Activated T-helper 2 cell treated with anti-CD3 and anti-CD28 coated beads, Interferon-gamma antibody, Interleukin-2, Interleukin-4, amounts not matched to agents 10 μg/mL and 5 μg/mL and 100 μg/mL, durations not matched to agents 14 hours and 24 hours and 36 hours (primary cell): ENCODE measurements around the gene ADRA2B. TPM values are rescaled to one million over a fixed set of nuclear protein-coding genes. Genes with fewer than 3 reads are reported as not detected.
"Not testable (repeated sequence)": the region's sequence is repeated elsewhere in the genome, so short reads cannot be mapped to it uniquely, and the experiment has no call there.

ENCODE experiments used
- DNase-seq: peaks from one replicate; pipeline ENCODE4 v3.0.0; 2021; ENCODE audit warnings: low spot score
- H3K27ac Mint-ChIP-seq: one replicate; pipeline ENCODE4 v1.8.0; 2021; ENCODE audit warnings: mixed read lengths
- H3K27me3 Mint-ChIP-seq: one replicate; pipeline ENCODE4 v1.8.0; 2021; ENCODE audit warnings: low read depth, mixed read lengths
- H3K36me3 Mint-ChIP-seq: one replicate; pipeline ENCODE4 v1.8.0; 2021; ENCODE audit warnings: low read depth, mixed read lengths
- H3K4me1 Mint-ChIP-seq: one replicate; pipeline ENCODE4 v1.8.0; 2021; ENCODE audit warnings: low read depth, mixed read lengths
- H3K4me3 Mint-ChIP-seq: one replicate; pipeline ENCODE4 v1.8.0; 2021; ENCODE audit warnings: low read depth, mild to moderate bottlenecking, moderate library complexity, mixed read lengths
- H3K9me3 Mint-ChIP-seq: one replicate; pipeline ENCODE4 v1.8.0; 2021; ENCODE audit warnings: mixed read lengths
- intact Hi-C: fragments of 100-400 bp; cut with micrococcal nuclease; formaldehyde crosslinking; loops from one replicate; pipeline ENCODE4 v1.15.1; 2023
- total RNA-seq: library from RNA; stranded (reverse); gene quantifications from 2 replicates; pipeline ENCODE4 v1.2.3, GENCODE V29; 2022

ADRA2B gene
- total RNA-seq, 1 donor from 2014 or later, result 0.21 TPM

- Mint-ChIP-seq H3K27me3 (peaks cover 18% of the 10 kb centered on the region), H3K36me3 (no peaks in the 10 kb centered on the region), H3K27ac (no peak overlapping the region), H3K4me1 (no peaks in the 10 kb centered on the region), H3K4me3 (no peak overlapping the region), H3K9me3 (no peaks in the 10 kb centered on the region)
- intact Hi-C loops, result no loop called here
- no peak for DNase-seq
Observed at GRCh38 chr2:96074156-96074555, 42.2 kb downstream of the ADRA2B start.

GRCh38 chr2:96073170-96073775 lies 43.1 kb downstream of the ADRA2B start:
- H3K4me1 Mint-ChIP-seq, result no peaks in the 10 kb centered on the region
- no peak overlapping the region for H3K27ac Mint-ChIP-seq
- DNase-seq, result no peak
- no peaks in the 10 kb centered on the region for H3K36me3 Mint-ChIP-seq
- peaks cover 14% of the 10 kb centered on the region for H3K27me3 Mint-ChIP-seq
- intact Hi-C loops, result no loop called here
- no peak overlapping the region for H3K4me3 Mint-ChIP-seq
- H3K9me3 Mint-ChIP-seq, result no peaks in the 10 kb centered on the region

- H3K27me3 Mint-ChIP-seq, result peaks cover 11% of the 10 kb centered on the region
- no peaks in the 10 kb centered on the region for H3K4me1 Mint-ChIP-seq
- intact Hi-C loops, result no loop called here
- DNase-seq, result no peak
- no peaks in the 10 kb centered on the region for H3K9me3 Mint-ChIP-seq
- no peaks in the 10 kb centered on the region for H3K36me3 Mint-ChIP-seq
- no peak overlapping the region for H3K27ac Mint-ChIP-seq
- no peak overlapping the region for H3K4me3 Mint-ChIP-seq
Observed at GRCh38 chr2:96072746-96073145, 43.6 kb downstream of the ADRA2B start.

GRCh38 chr2:96071977-96072491 lies 44.3 kb downstream of the ADRA2B start:
- H3K4me1 Mint-ChIP-seq, H3K9me3 Mint-ChIP-seq, intact Hi-C loops, H3K4me3 Mint-ChIP-seq, DNase-seq, H3K27me3 Mint-ChIP-seq, H3K36me3 Mint-ChIP-seq, H3K27ac Mint-ChIP-seq: not testable (repeated sequence)

GRCh38 chr2:96071087-96071976 lies 45.0 kb downstream of the ADRA2B start:
- H3K27me3 Mint-ChIP-seq, H3K27ac Mint-ChIP-seq, H3K9me3 Mint-ChIP-seq, H3K36me3 Mint-ChIP-seq, intact Hi-C loops, H3K4me1 Mint-ChIP-seq, DNase-seq, H3K4me3 Mint-ChIP-seq: not testable (repeated sequence)

GRCh38 chr2:96070351-96070750 lies 46.0 kb downstream of the ADRA2B start:
- DNase-seq, H3K27me3 Mint-ChIP-seq, H3K27ac Mint-ChIP-seq, H3K36me3 Mint-ChIP-seq, H3K4me3 Mint-ChIP-seq, H3K4me1 Mint-ChIP-seq, H3K9me3 Mint-ChIP-seq, intact Hi-C loops: not testable (repeated sequence)

- intact Hi-C loops, H3K4me3 Mint-ChIP-seq, H3K27me3 Mint-ChIP-seq, H3K9me3 Mint-ChIP-seq, H3K36me3 Mint-ChIP-seq, DNase-seq, H3K4me1 Mint-ChIP-seq, H3K27ac Mint-ChIP-seq: not testable (repeated sequence)
Observed at GRCh38 chr2:96069878-96070277, 46.5 kb downstream of the ADRA2B start.

- H3K27me3 Mint-ChIP-seq, DNase-seq, H3K36me3 Mint-ChIP-seq, H3K27ac Mint-ChIP-seq, H3K9me3 Mint-ChIP-seq, H3K4me1 Mint-ChIP-seq, H3K4me3 Mint-ChIP-seq, intact Hi-C loops: not testable (repeated sequence)
Observed at GRCh38 chr2:96067902-96068581, 48.3 kb downstream of the ADRA2B start.

- DNase-seq, H3K36me3 Mint-ChIP-seq, H3K9me3 Mint-ChIP-seq, H3K27ac Mint-ChIP-seq, H3K4me1 Mint-ChIP-seq, intact Hi-C loops, H3K27me3 Mint-ChIP-seq, H3K4me3 Mint-ChIP-seq: not testable (repeated sequence)
Observed at GRCh38 chr2:96067098-96067660, 49.2 kb downstream of the ADRA2B start.

GRCh38 chr2:96066511-96066910 lies 49.9 kb downstream of the ADRA2B start:
- intact Hi-C loops, H3K4me3 Mint-ChIP-seq, H3K36me3 Mint-ChIP-seq, H3K27me3 Mint-ChIP-seq, DNase-seq, H3K4me1 Mint-ChIP-seq, H3K27ac Mint-ChIP-seq, H3K9me3 Mint-ChIP-seq: not testable (repeated sequence)

GRCh38 chr2:96065954-96066353 lies 50.4 kb downstream of the ADRA2B start:
- intact Hi-C loops, DNase-seq, H3K9me3 Mint-ChIP-seq, H3K27me3 Mint-ChIP-seq, H3K36me3 Mint-ChIP-seq, H3K27ac Mint-ChIP-seq, H3K4me1 Mint-ChIP-seq, H3K4me3 Mint-ChIP-seq: not testable (repeated sequence)

GRCh38 chr2:96065381-96065930 lies 50.9 kb downstream of the ADRA2B start:
- Mint-ChIP-seq H3K4me3 (no peak overlapping the region), H3K4me1 (peaks cover 2% of the 10 kb centered on the region), H3K27ac (no peak overlapping the region), H3K9me3 (no peaks in the 10 kb centered on the region), H3K27me3 (no peaks in the 10 kb centered on the region), H3K36me3 (no peaks in the 10 kb centered on the region)
- DNase-seq, result no peak
- intact Hi-C loops, result no loop called here
